ENCODE data around the gene CEP295NL.
"Not testable (repeated sequence)": the region's sequence is repeated elsewhere in the genome, so short reads cannot be mapped to it uniquely, and the experiment has no call there.

CEP295NL gene

DNA sequence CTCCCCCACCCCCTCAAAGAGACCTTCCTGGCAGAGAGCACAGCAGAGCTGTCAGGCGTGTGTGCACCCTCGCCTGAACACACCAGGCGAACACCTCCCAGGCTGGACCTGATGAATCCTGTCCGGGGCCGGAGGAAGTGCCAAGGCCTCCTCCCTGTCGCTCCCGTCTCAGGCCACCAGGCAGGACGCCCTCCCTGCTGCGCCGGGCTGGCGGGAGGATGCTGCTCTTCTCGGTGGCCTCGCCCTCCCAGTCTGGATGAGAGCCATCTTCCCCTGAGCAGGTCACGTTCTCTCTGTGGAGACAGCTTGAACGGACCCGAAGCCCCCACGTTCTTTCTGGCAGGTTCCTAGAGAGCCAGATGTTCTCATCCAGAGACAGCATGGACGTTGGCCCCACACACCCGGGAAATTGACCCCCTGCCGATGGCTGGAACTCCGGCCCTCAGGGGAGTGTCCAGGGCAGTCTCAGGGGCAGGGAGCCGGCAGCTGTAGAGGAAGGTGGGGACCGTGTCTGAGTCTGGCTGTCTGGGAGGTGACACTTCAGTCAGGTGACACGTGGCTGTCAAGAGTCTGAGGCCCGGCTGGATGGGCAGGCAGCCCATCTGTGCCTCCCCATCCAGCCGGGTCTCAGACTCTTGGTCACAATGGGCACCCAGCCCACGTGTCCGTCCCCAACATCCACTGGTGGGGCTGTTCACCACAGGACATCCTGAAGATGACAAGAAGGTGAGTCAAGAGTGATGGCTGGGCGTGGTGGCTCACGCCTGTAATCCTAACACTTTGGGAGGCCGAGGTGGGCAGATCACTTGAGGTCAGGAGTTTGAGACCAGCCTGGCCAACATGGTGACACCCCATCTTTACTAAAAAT lies 27.1 kb upstream of the CEP295NL start:
- DNase-seq (ENCODE audit: low read depth, low spot score): no peak

DNA sequence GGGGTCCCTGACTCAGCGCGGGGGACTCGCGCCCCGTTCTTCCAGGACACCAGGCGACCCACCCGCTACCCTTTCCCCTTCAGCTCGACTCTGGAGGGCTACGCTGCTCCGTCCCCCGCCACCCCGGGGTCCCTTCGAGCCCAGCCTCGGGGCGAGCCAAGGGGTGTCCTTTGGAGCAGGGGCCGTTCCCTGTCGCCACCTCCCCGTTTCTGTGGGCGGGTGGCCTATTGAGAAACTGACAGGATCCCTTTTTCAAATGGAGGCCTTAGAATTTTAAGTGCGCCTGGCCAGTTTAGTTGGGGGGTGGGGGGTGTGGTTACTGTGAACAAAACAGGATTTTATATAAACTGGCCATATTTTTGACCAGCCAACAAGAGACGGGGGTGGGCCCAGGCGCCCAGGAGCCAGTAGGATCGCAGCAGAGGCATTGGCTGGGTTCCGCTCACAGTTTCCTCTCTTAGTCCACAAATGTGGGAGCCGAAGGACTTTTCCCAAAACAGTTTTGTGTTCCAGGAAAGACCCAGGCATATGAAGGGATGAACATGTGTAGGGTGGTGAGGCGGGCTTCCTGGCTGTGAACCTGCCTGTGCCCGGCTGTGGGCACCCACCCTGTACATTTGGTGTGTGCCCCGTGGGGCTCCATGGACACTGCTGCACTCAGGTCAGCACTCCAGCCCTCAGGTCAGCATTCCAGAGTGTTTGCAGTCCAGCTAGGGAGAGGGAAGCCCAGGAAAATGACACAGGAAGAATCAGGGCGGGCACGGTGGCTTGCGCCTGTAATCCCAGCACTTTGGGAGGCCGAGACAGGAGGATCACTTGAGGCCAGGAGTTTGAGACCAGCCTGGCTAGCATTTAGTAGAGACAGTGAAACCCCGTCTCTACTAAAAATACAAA lies 22.9 kb upstream of the CEP295NL start:
- DNase-seq (ENCODE audit: low read depth, low spot score): no peak

DNA sequence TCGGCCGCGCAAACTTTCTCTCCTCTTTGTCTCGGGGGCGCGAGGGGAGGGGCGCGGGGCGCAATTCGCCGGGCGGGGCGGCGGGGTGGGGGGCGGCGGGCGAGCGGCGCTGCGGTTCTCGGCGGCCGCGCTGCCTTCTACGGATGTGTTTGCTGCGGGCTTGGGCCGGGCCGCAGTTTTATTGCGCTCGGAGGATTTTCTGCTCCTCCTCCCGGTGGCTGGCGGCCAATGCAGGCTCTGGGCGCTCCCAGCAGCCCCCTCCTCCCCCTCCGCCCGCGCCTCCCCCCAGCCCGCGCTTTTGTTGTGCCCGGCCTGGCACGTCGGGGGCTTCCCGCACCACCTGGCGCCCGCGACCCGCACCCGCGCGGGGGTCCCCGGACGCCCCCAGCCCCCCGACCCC lies 22.2 kb upstream of the CEP295NL start, which contains the start of gene TIMP2:
TIMP2 (minus strand) TSS at position 154 of the 400 bp plus-strand sequence. CDS start 299 bp downstream, outside the sequence.
- DNase-seq (ENCODE audit: low read depth, low spot score): no peak

DNA sequence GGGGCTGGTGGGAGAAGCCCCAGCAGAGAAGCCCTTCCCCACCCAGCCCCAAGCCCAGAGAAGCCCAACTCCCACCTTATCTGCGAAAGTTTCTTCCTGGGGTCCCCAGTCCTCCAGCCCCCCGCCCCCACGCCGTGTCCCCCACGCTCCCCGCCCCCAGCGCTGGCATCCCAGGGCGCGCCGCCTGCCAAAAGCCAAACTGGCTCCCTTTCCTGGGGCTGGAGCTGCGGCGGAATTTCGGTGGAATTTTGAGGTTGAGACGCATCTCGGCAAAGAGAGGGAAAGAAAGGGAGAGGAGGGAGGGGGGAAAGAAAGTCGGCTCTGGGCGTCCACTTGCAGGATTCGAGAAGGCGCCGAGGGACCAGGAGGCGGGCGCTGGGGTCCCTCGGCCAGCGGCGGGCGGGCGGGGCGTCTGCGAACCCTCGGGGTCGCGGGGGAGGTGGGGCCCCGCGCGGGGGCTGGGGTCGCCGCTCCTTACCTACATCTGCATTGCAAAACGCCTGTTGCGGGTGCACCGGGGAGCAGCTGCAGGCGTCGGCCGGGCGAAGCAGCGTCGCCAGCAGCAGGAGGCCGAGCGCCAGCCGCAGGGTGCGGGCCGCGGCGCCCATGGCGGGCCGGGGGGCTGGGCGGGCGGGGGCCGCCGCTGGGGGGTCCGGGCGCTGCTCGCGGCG lies 21.6 kb upstream of the CEP295NL start:
- no peak for DNase-seq (ENCODE audit: low read depth, low spot score)

DNA sequence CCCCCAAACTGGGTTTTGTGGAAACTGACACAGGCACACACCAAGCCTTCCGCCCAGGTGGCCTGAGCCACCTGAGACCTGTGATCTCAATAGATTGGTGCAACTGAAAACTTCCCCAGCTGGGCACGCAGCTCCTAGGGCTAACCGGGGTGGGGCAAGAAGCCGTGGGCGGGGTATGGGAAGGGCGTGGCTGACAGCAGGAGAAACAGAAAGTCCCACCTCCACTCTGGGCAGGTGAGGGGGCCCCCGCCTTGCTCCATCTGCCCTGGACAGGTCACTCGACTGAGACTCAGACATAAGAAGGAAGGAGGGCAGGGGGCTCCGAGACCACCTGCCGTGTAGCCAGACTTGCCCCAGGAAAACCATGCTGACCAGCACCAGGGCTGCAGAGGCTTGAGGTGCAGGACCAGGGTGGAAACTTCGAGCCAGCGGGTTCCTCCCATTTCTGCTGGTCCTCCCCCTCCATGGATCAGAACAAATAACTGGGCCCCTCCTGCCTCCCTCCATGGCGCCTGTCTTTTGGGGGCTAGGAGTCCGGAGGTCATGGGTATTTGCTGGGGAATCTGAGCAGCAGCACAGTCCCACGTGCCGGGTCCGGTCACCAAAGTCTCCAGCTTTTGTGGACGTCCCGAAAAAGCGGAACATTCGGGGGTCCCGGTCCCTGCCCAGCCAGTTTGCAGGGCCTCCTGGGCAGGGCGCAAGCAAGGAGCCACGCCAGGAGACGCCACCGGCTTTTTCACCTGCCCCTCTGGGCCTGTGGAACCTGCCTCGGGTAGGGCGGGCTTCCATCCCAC lies 20.9 kb upstream of the CEP295NL start:
- no peak for DNase-seq (ENCODE audit: low read depth, low spot score)

DNA sequence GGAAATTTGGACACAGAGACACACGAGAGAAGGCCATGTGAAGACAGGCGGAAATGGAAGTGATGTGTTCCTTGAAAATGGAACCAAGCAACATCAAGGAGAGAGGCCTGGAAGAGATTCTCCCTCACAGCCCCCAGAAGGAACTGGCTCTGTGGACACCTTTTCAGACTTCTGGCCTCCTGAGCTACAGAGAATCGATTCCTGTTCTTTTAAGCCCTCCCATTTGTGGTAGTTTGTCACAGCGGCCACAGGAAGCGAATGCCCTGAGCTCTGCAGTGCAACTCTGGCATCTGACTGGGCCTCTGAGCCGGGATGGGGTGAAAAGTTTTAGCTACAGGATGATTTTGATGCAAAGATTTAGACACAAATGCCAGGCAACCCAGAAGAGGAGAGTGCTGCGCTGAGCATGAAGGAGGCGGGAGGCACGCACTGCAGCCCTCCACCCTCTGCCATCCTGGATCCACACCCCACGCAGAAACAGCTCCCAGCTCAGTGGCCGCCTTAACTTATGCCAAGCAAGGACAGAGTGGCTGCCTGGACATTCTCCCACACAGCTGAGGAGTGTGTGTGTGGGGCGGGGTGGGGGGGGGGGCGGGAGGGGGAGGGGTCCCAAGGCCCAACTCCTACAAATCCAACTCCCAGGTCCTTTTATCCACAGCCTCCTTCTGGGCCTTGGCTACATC lies 20.0 kb upstream of the CEP295NL start:
- no peak for DNase-seq (ENCODE audit: low read depth, low spot score)

DNA sequence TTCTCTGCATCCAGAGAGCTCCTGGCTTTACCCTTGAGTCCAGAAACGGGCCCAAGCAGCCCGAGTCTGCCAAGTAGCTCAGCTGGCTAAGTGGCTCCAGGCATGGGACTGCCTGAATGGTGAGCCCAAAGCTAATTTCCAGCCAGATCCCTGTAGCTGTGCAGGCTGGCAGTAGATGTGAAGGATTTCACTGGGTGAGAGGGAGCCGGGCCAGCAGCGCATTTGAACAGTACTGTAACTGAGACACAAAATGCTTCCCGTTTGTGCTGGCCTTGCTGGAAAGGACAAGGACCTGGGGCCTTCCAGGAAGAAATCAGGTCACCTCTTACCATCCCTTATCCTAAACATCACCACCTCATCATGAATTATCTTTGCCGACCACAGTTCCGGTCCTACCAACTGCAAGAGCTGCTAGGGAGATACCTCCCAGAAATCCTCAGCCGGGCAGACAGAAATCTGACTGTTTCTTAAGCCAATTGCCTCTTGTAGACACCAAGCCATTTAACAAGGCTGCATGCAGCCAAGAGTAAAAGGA lies 18.5 kb upstream of the CEP295NL start:
- no peak for DNase-seq (ENCODE audit: low read depth, low spot score)

DNA sequence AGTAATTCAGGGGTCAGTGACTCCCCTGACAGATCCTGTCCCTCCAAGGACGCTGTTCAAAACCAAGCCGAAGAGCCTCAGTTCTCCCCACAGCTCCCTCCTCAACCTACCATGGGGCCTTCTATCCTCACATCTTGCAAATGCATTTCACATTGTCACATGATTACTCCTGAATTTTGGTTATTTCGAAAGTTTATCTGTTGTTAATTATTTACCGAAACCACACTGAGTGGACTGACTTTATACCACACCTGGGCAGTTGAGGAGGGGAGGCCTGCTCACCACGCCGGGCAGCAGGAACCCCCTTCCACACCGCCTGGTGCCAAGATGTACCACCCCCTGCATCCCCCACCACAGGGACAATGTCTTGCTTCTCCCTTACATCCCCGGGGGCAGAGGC lies 17.5 kb upstream of the CEP295NL start:
- DNase-seq (ENCODE audit: low read depth, low spot score): no peak

DNA sequence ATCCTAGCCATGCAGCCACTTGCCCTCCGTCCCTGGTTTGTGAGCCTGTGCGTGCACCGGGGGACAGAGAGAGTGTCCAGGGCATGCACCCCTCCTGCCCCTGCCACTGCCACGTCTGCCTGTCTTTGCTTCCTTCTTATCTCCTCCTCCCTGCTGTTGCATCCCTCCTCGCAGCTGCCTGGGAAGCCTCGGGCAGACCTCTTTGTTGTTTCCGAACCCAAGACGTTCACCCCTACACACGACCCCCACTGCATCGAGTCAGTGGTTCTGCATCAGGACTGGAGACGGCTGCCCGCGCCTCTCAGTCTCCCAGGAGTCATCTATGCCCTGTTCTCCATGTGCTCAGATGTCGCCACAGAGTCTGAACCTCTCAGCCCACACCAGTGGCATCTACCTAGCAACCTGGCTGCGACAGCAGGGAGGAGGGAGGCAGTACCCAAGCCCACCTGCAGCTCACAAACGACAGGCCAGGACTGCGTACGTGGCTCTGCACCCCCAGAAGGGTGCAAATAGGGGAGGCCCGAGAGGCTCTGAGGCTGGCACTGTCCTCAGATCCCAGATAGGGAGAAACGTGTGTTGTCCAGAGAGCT lies 17.0 kb upstream of the CEP295NL start:
- no peak for DNase-seq (ENCODE audit: low read depth, low spot score)

DNA sequence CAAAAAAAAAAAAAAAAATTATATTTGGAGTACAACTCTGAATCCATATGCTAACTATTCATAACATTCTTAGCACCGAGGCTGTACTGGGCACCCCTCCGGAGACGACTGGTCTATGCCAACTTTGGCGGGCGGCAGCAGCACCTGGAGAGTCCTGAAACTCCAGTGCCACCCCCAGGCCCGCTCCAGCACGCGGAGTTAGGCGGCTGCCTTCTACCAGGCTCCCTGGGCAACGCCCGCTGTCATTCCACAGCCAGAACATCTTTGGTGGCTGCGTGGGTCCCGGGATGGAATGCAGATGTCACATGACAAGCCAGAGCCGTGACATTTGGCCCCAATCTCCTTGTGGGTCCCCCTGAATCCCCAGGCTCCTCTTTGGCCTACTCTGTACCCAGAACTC lies 16.0 kb upstream of the CEP295NL start:
- no peak for DNase-seq (ENCODE audit: low read depth, low spot score)

DNA sequence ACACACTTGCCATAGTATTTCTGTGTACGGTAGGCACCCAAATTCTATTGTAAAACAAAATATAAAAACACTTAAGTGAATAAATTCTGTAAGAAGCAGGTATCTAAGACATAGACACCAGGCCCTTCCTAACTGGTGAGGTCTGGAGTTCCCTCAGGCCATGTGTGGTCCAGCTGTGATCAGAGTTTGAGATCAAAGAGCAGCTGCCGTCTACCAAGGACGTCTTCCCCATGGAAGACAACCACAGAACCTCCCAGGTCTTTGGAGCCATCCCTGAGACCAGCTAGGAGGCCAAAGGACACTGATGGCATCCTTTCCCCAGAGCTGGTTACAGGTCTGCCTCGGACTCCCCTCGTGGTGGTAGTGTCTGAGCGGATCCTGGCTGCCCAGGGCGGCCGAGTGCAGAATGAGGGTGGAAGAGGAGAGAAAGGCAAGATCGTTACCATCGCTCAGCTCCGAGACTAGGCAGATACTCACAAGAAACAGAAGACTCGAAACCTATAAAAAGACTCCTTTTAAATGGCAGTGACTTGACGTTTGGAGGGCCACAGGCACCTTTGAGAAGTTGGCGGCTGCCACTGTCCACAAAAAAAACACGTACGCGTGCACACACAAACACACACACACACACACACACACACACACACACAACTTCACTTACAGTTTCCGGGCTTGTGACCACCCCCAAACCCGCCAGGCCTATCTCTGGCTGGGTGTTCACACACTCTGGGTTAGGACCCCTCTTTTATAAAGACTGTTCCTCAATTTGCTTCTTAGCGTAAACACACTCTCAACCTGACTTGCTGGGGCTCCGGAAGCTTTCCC lies 14.7 kb upstream of the CEP295NL start:
- DNase-seq (ENCODE audit: low read depth, low spot score): no peak

DNA sequence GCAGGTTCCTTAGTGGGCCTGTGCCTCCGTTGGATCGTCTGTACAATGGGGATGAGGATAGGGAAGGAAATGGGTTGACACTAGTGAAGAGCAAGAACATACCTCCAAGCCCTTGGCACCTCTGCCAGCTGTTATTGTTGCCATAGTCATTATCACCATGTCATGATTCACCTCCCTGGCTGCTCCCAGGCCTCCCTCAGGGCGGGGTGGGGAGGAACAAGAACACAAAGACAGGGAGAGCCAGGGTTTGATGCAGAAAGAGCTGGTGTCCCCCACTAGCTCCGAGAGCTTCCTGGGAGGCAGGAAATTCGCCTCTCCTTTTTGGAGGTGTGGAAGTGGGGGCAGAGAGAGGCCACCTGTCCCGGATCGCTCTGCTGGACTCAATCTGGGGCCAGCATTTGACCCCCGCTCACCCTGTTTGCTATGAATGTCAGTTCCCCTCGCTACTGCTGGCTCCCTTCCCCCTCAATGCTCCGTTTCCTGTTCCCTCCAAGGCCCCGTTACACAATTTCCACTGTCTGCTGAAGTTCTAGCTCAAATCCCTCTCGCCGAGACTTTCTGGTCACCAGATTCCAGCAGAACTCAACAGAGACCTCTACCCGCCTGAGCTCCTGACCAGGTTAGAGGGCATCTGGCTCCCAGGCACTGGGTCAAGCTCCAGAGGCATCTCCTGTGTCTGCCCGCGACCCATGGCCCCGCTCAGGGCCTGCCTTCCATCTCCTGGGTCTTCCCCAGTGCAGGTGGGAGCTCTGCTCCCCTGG lies 13.1 kb upstream of the CEP295NL start:
- no peak for DNase-seq (ENCODE audit: low read depth, low spot score)

DNA sequence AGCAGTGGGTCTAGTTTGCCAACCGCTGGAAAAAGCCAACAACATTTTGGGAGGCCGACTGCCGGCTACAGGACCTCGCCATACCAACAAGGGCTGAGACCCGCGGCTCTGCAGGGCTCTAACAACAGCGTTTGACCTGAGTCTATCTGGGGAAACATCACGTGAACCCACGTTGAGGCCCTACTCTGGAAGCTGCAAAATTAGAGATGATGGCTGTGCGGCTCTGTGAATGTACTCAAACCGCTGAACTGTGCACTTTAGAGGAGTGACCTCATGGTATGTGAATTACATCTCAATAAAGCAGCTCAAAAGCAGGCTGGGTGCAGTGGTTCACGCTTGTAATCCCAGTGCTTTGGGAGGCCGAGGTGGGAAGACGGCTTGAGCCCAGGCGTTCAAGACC lies 10.1 kb upstream of the CEP295NL start:
- DNase-seq (ENCODE audit: low read depth, low spot score): no peak

DNA sequence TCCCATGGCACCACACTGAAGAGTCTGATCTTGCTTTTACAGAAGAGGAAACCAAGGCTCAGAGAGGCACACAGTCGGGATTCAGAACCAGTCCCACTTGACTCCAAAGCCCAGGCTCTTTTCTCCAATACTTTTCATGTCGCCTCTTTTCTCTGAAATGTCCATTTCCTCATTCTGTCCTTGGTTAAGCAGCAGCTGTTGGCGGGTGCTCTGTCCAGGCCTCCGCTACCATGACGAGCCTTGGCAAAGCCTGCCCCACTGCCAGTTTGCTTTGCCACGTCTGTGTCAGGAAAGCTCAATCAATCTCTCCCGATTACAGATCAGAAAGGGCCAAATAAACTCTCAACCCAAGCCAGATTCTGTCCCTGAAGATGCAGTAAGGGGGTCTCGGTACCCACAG lies 9.1 kb upstream of the CEP295NL start:
- no peak for DNase-seq (ENCODE audit: low read depth, low spot score)

DNA sequence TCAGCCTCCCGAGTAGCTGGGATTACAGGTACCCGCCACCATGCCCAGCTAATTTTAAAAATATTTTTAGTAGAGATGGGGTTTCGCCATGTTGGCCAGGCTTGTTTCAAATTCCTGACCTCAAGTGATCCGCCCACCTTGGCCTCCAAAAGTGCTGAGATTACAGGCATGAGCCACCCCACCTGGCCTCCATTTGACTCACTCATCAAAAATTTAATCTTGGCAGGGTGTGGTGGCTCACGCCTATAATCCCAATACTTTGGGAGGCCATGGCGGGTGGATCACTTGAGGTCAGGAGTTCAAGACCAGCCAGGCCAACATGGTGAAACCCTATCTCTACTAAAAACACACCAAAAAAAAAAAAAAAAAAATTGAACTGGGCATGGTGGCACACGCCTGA lies 8.5 kb upstream of the CEP295NL start:
- not testable (repeated sequence) for DNase-seq (ENCODE audit: low read depth, low spot score)

DNA sequence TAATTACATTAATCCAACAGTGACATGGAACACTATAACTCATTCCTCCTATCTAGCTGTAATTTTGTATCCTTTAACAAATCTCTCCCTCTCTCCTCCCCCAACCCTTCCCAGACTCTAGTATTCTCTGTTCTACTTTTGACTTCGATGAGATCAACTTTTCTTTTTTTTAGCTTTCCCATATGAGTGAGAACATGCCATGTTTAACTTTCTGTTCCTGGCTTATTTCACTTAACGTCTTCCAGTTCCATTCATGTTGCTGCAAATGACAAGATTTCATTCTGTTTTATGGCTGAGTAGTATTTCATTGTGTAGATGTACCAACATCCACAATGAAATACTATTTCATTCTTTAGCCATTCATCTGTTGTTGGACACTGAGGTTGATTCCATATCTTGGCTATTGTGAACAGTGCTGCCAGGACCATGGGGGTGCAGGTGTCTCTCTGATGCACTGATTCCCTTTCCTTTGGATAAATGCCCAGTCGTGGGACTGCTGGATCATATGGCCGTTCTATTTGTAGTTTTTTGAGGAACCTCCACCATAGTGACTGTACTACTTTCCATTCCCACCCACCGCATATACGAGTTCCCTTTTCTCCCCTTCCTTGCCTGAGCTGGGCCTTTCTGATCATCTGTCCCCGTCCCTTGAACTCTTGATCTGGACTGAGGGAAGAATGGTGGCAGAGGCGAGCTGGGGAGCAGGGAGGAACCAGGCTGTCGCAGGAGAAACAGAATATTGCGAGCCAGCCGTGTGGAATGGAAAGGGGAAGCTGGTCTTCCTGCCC lies 7.7 kb upstream of the CEP295NL start:
- no peak for DNase-seq (ENCODE audit: low read depth, low spot score)

DNA sequence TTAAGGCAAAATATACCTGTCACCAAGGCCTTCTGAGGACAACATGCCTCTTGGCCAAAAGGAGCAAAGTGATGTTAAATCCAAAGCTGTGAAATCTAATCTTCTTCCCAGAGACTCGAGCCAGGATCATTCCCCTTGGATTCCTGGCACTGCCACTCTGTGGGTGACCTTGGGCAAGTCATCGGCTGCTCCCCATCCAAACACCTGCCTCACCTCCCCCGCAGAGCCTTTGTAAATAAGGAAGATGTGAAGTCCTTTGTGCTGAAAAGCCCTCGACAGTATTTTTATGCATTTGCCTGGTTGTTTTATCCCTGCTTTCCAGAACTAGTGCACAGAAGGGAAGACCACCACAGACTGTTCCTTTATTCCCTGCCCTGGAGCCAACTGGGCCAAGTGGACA lies 5.4 kb upstream of the CEP295NL start:
- no peak for DNase-seq (ENCODE audit: low read depth, low spot score)

DNA sequence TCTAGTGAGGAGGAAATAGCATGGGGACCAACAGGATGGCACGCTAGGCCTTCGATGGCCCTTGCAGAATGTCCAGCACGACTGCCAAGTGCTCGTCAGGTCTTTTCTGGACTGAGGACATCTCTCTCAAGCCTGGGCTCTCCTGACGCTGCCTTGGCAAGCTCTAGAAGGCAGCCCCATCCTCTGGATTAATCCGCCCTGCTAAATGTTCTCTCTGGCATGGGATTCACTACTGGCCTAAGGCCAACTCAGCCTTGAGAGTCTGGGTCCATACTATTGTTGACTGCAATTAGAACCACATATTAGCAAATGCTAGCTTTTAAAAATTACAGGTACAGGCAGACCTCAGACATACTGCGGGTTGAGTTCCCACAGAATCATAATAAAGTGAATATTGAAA lies 2.5 kb upstream of the CEP295NL start:
- DNase-seq (ENCODE audit: low read depth, low spot score): no peak

Data from activated CD4-positive, CD25-positive, alpha-beta regulatory T cell treated with anti-CD3 and anti-CD28 coated beads, Interleukin-2, amount 50 U/mL, for 16 hours (primary cell).